Fibroblast of lung (primary cell): ENCODE results near the gene TTC31.

Source experiments
- CTCF ChIP-seq, 2 donors: IDR thresholded peaks in 1 of 2; conservative IDR thresholded peaks in 1 of 2; 1 replicate in 1 of 2; 2 replicates in 1 of 2; pipeline ENCODE4 v1.5.1; 2011 to 2012; ENCODE audit warnings: low read length in 2 of 2, control low read depth in 1 of 2, inconsistent platforms in 1 of 2, low read depth in 1 of 2, mild to moderate bottlenecking in 1 of 2
- EZH2 ChIP-seq: IDR thresholded peaks from 2 replicates; pipeline ENCODE4 v1.5.1; 2012; ENCODE audit warnings: low read length, control low read depth, mild to moderate bottlenecking; ENCODE audit errors: missing control alignments

- TF ChIP-seq CTCF (conservative IDR thresholded peaks at IDR 0.05 in 1 of 2, IDR thresholded peaks at IDR 0.05 in 1 of 2; ENCODE audit: low read depth in 1 of 2, low read length in 2 of 2) (peak; percentile 85 to 89), EZH2 (no peak)
Observed at GRCh38 chr2:74482801-74483674, at the start of gene TTC31, which contains the start of gene CCDC142.
